RPMI8226 (cell line): ENCODE data around the gene THSD1.
"Not testable (repeated sequence)": the region's sequence is repeated elsewhere in the genome, so short reads cannot be mapped to it uniquely, and the experiment has no call there.

Experiments
- DNase-seq: peaks from one replicate; pipeline ENCODE4 v3.0.0-alpha.2; 2015

Gene THSD1

GRCh38 chr13:52405767-52406494 lies at the start of gene THSD1:
TSS of gene THSD1 (minus strand) at chr13:52406172. CDS start at chr13:52402600, 3,572 bp downstream.
- peak; percentile 8 for DNase-seq

- peak; percentile 71 for DNase-seq
These were observed 49.7 kb upstream of the THSD1 start for GRCh38 chr13:52455677-52456041.

GRCh38 chr13:52454820-52455676 lies 49.1 kb upstream of the THSD1 start, which contains the start of gene CKAP2:
TSS of gene CKAP2 (plus strand) at chr13:52455478. CDS start at chr13:52455557, 79 bp downstream.
- peak; percentile 95 for DNase-seq

GRCh38 chr13:52454459-52454819 lies 48.5 kb upstream of the THSD1 start:
- DNase-seq = peak; percentile 80

GRCh38 chr13:52452470-52452869 lies 46.5 kb upstream of the THSD1 start:
- no peak for DNase-seq

GRCh38 chr13:52451135-52451804 lies 45.3 kb upstream of the THSD1 start:
- no peak for DNase-seq

GRCh38 chr13:52450793-52451116 lies 44.8 kb upstream of the THSD1 start:
- DNase-seq = no peak

GRCh38 chr13:52450012-52450792 lies 44.2 kb upstream of the THSD1 start, which contains the start of gene VPS36:
TSS of gene VPS36 (minus strand) at chr13:52450634. CDS start at chr13:52450594, 40 bp downstream.
- DNase-seq = peak; percentile 96

- DNase-seq = no peak
These were observed 43.5 kb upstream of the THSD1 start for GRCh38 chr13:52449331-52450011.

- no peak for DNase-seq
These were observed 42.0 kb upstream of the THSD1 start for GRCh38 chr13:52447815-52448552.

GRCh38 chr13:52447354-52447753 lies 41.4 kb upstream of the THSD1 start:
- no peak for DNase-seq

GRCh38 chr13:52446265-52446664 lies 40.3 kb upstream of the THSD1 start:
- no peak for DNase-seq

- DNase-seq = no peak
These were observed 26.5 kb upstream of the THSD1 start for GRCh38 chr13:52432456-52432855.

- DNase-seq = no peak
These were observed 22.3 kb upstream of the THSD1 start for GRCh38 chr13:52428295-52428694.

- DNase-seq = no peak
These were observed 15.2 kb upstream of the THSD1 start for GRCh38 chr13:52421216-52421615.

- DNase-seq = no peak
These were observed 13.1 kb upstream of the THSD1 start for GRCh38 chr13:52419080-52419479.

- DNase-seq = no peak
These were observed 9.0 kb upstream of the THSD1 start for GRCh38 chr13:52414963-52415362.

GRCh38 chr13:52414051-52414450 lies 8.1 kb upstream of the THSD1 start:
- DNase-seq = no peak

GRCh38 chr13:52412128-52412527 lies 6.2 kb upstream of the THSD1 start:
- DNase-seq = no peak

GRCh38 chr13:52411629-52412028 lies 5.7 kb upstream of the THSD1 start:
- no peak for DNase-seq

GRCh38 chr13:52408071-52408658 lies 2.2 kb upstream of the THSD1 start:
- DNase-seq = not testable (repeated sequence)
